Activated B cell treated with CpG ODN at 0.5 μM for 24 hours (primary cell): ENCODE measurements around the gene ENPP1. TPM values are rescaled to one million over a fixed set of nuclear protein-coding genes. Genes with fewer than 3 reads are reported as not detected.

Experiments
- ATAC-seq: fragments of 200-7000 bp; cut with Tn5 transposase; one replicate; pipeline ENCODE4 v1.10.0; 2021; ENCODE audit warnings: low read depth, mild to moderate bottlenecking, moderate library complexity
- CTCF ChIA-PET: fragments of 350-600 bp; sonication (Branson Sonifier 250); formaldehyde crosslinking; loops from one replicate; lab custom pipeline; 2021; ENCODE audit warnings: antibody characterized with exemption; lab: Charles Lee
- POLR2A ChIA-PET: fragments of 350-600 bp; sonication (Branson Sonifier 250); formaldehyde crosslinking; loops from one replicate; lab custom pipeline; 2021; ENCODE audit warnings: antibody characterized with exemption; lab: Charles Lee
- DNase-seq: peaks from one replicate; pipeline ENCODE4 v3.0.0; 2022
- H3K27ac Mint-ChIP-seq: one replicate; pipeline ENCODE4 v1.8.0; 2020; ENCODE audit warnings: mixed read lengths
- H3K27me3 Mint-ChIP-seq: one replicate; pipeline ENCODE4 v1.8.0; 2021; ENCODE audit warnings: mixed read lengths
- H3K36me3 Mint-ChIP-seq: one replicate; pipeline ENCODE4 v1.8.0; 2021; ENCODE audit warnings: low read depth, mixed read lengths
- H3K4me1 Mint-ChIP-seq: one replicate; pipeline ENCODE4 v1.8.0; 2021; ENCODE audit warnings: mixed read lengths
- H3K4me3 Mint-ChIP-seq: one replicate; pipeline ENCODE4 v1.8.0; 2020; ENCODE audit warnings: mild to moderate bottlenecking, mixed read lengths
- H3K9me3 Mint-ChIP-seq: one replicate; pipeline ENCODE4 v1.8.0; 2020; ENCODE audit warnings: mixed read lengths
- intact Hi-C: fragments of 100-400 bp; cut with micrococcal nuclease; formaldehyde crosslinking; loops from one replicate; pipeline ENCODE4 v1.15.1; 2024
- total RNA-seq: library from RNA; stranded (reverse); gene quantifications from 2 replicates; pipeline ENCODE4 v1.2.3, GENCODE V29; 2022
- TF ChIP-seq, protein P1 (sequence below): fragments of 200-600 bp; IDR thresholded peaks from one replicate; pipeline ENCODE4 v1.8.0; 2022; ENCODE audit warnings: antibody characterized with exemption, mild to moderate bottlenecking

Gene ENPP1
- total RNA-seq, 1 donor from 2014 or later = 1.3 TPM

DNA sequence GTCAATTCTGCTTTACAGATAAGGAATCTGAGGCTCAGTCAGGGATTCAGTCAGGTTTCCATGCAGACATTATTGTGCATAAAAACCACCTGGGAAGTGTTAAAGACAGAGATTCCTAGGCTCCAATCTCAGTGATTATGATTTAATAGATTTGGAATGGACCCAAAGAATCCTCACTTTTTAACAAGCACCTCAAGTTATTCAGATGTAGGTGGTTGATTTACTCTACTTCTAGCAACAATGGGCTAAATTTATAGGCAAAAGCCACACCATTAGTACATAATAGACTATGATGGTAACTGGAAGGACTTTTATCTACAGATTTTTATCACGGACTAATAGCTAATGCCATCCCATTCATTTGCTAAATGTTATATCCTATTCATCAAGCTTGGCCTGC is 9.0 kb downstream of the ENPP1 start:
- ATAC-seq = no peak
- intact Hi-C loops = no loop called here
- Mint-ChIP-seq H3K4me1 (no peaks in the 10 kb centered on the region), H3K27me3 (peaks cover 15% of the 10 kb centered on the region), H3K4me3 (no peak overlapping the region), H3K9me3 (no peaks in the 10 kb centered on the region), H3K27ac (no peak overlapping the region), H3K36me3 (no peaks in the 10 kb centered on the region)
- POLR2A ChIA-PET = no interaction called here
- no peak for DNase-seq
- CTCF ChIA-PET = no interaction called here
- TF ChIP-seq, protein P1, sequence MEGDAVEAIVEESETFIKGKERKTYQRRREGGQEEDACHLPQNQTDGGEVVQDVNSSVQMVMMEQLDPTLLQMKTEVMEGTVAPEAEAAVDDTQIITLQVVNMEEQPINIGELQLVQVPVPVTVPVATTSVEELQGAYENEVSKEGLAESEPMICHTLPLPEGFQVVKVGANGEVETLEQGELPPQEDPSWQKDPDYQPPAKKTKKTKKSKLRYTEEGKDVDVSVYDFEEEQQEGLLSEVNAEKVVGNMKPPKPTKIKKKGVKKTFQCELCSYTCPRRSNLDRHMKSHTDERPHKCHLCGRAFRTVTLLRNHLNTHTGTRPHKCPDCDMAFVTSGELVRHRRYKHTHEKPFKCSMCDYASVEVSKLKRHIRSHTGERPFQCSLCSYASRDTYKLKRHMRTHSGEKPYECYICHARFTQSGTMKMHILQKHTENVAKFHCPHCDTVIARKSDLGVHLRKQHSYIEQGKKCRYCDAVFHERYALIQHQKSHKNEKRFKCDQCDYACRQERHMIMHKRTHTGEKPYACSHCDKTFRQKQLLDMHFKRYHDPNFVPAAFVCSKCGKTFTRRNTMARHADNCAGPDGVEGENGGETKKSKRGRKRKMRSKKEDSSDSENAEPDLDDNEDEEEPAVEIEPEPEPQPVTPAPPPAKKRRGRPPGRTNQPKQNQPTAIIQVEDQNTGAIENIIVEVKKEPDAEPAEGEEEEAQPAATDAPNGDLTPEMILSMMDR = no peak

DNA sequence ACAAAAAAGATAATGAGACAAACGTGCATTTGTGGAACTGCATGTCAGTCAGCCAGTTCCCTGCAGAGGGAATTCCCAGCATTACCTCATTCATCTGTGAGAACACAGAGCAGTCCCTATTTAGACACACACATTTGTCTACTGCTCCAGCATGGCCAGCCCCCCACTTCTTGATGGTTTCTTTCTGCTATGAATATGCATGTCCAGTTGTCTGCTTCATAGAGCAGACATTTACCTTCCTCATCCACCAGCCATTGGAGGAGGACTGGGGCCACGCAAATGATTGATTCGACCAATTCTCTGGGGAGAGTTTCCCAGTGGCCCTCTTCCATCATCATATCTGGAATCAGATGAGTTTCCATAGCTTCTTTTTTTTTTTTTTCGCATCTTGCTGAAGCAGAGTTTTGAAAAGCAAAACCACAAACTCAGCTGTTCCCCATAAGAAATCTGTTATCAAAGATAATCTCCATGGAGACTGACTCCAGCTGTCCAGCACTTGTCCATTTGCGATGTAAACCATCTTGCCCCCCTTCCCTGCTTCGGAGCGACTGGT is 11.8 kb downstream of the ENPP1 start:
- ATAC-seq (no peak), DNase-seq (no peak)
- no peak overlapping the region for H3K27ac Mint-ChIP-seq
- H3K9me3 Mint-ChIP-seq = no peaks in the 10 kb centered on the region
- TF ChIP-seq, protein P1 = no peak
- ChIA-PET POLR2A (no interaction called here), CTCF (no interaction called here)
- no peaks in the 10 kb centered on the region for H3K4me1 Mint-ChIP-seq
- intact Hi-C loops = no loop called here
- no peaks in the 10 kb centered on the region for H3K36me3 Mint-ChIP-seq
- H3K4me3 Mint-ChIP-seq = no peak overlapping the region
- peaks cover 19% of the 10 kb centered on the region for H3K27me3 Mint-ChIP-seq

DNA sequence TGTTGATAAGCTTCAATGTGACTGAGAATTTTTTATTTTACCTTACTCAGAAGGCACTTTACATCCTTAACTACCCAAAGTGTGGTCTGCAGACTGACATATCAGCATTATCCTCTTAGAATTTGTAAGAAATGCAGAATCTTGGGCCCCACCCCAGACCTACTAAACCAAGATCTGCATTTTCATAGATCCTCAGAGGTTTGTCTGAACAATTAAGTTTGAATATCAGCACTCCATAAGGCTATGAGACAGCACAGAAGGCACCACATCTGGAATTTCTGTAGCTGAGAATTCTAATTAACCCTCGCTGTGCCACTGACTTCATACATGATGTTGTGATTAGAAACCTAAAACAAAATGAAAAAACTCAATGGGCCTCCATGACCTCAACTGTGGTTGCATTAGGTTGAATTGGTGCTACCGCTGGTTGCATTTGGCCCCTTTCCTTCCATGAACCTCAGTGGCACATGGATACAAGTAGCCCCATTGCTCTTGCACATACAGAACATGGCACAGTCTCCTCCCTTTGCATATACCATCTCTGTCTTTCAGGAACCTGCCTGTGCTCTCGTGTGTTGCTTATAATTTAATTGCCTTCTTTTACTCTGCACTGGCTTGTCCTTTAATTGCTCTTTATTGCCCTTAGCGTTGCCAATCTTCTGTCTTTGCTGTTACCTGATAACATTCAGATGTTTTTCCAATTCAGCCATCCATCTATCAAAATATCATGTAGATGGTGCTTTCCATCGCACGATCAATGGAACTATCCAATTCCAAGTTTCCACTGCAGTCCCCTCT is 13.4 kb downstream of the ENPP1 start:
- CTCF ChIA-PET = no interaction called here
- intact Hi-C loops = no loop called here

GRCh38 chr6:131822119-131822518 is 14.3 kb downstream of the ENPP1 start:
- ATAC-seq (no peak), DNase-seq (no peak)
- POLR2A ChIA-PET = no interaction called here
- intact Hi-C loops = no loop called here
- peaks cover 17% of the 10 kb centered on the region for H3K27me3 Mint-ChIP-seq
- no peaks in the 10 kb centered on the region for H3K9me3 Mint-ChIP-seq
- H3K36me3 Mint-ChIP-seq = no peaks in the 10 kb centered on the region
- no peak overlapping the region for H3K4me3 Mint-ChIP-seq
- CTCF ChIA-PET = no interaction called here
- H3K4me1 Mint-ChIP-seq = no peaks in the 10 kb centered on the region
- H3K27ac Mint-ChIP-seq = no peak overlapping the region
- TF ChIP-seq, protein P1 = no peak

More for the DNA sequence above, 13.4 kb downstream of the ENPP1 start:
- TF ChIP-seq, protein P1 = no peak
- no peak for ATAC-seq
- H3K27me3 Mint-ChIP-seq = peaks cover 15% of the 10 kb centered on the region
- H3K4me3 Mint-ChIP-seq = no peak overlapping the region
- no peaks in the 10 kb centered on the region for H3K4me1 Mint-ChIP-seq
- H3K27ac Mint-ChIP-seq = no peak overlapping the region
- POLR2A ChIA-PET = no interaction called here
- no peak for DNase-seq
- H3K9me3 Mint-ChIP-seq = no peaks in the 10 kb centered on the region
- no peaks in the 10 kb centered on the region for H3K36me3 Mint-ChIP-seq

DNA sequence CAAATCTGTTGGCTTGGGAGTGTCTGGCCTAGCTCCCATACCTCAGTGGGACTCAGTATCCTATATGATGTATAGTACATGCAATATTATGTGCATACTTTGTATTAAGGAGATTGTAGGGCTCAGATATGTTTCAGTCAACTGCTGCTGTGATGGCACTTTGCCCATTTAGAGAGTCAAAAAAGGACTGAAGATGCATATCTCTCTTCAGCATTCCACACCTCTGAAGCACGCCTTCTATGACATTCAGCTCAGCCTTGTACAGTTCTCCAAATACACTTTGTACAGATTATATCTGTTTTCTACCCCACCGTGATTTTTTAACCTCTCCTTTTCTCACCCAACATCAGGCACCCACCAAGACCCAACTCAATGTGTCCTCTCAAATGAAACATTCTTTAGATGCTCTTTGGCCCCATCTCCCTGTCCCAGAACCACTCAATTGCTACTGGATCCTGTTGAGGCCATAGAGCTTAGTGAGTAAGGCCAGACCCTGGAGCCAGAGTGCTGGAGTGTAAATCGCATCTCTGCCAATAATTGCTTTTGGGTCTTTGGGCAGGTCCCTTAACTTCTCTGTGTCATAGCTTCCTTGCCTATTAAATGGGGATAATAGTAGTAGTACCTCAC is 15.6 kb downstream of the ENPP1 start:
- Mint-ChIP-seq H3K36me3 (no peaks in the 10 kb centered on the region), H3K9me3 (no peaks in the 10 kb centered on the region), H3K27me3 (peaks cover 23% of the 10 kb centered on the region), H3K27ac (no peak overlapping the region), H3K4me1 (no peaks in the 10 kb centered on the region), H3K4me3 (no peak overlapping the region)
- no peak for DNase-seq
- intact Hi-C loops = no loop called here
- ATAC-seq = no peak
- TF ChIP-seq, protein P1 = no peak
- ChIA-PET CTCF (no interaction called here), POLR2A (no interaction called here)
